Adipose tissue (tissue), 3 donors: ENCODE measurements around the gene PRAMEF20. TPM values are rescaled to one million over a fixed set of nuclear protein-coding genes. Genes with fewer than 3 reads are reported as not detected.

ENCODE experiments used
- H3K27ac ChIP-seq: one replicate; pipeline ENCODE4 v1.5.1; 2013; ENCODE audit warnings: low read depth, low read length
- WGBS, 3 donors: extraction: QIAGEN DNeasy Blood & Tissue Kit; methylation state at CpG; one replicate each; pipeline ENCODE4 v1.1.7; 2013; 5-methylcytosine and 5-hydroxymethylcytosine counted together
- polyA plus RNA-seq, 3 donors: library from polyadenylated mRNA; stranded (reverse); fragments of 200-250 nt; gene quantifications; one replicate each; pipeline ENCODE4 v1.2.3, GENCODE V29; 2013
- donor health status: healthy with polysubstance abuse.
- donor health status: Bipolar disorder and iron deficiency.
- donor health status: healthy.

The PRAMEF20 gene
- polyA plus RNA-seq, 3 donors = not detected

DNA sequence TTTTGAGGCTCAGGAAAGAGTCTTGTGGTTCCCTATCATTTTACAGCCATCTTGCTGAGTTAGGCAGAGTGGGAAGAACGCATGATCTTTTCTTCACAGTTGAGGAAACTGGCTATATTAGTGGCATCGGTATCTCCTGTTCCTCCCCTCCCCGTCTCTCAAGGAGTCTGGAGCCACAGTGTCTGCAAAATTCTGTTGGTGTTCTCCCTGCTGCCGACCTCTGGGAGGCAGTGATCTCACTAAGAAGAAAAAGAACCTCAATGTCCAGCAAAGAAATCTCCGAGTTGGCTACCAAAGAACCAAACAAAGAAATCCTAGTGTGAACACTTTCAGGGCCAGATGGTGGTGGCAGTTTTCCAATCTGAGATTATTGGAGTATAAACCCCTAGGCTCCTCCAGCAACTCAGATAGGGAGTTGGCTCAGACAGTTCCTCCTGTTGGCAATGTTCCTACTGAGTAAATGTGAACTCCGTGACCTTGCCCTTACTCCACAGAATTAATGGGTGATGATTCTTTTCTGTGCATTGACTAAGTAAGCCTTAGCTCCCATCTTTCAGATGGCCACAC lies 41.2 kb downstream of the PRAMEF20 start:
- no peak overlapping the region for H3K27ac ChIP-seq
- 47 to 57% (median 56%) methylated on average over 6 of the region's 6 CpGs for WGBS, 3 donors

DNA sequence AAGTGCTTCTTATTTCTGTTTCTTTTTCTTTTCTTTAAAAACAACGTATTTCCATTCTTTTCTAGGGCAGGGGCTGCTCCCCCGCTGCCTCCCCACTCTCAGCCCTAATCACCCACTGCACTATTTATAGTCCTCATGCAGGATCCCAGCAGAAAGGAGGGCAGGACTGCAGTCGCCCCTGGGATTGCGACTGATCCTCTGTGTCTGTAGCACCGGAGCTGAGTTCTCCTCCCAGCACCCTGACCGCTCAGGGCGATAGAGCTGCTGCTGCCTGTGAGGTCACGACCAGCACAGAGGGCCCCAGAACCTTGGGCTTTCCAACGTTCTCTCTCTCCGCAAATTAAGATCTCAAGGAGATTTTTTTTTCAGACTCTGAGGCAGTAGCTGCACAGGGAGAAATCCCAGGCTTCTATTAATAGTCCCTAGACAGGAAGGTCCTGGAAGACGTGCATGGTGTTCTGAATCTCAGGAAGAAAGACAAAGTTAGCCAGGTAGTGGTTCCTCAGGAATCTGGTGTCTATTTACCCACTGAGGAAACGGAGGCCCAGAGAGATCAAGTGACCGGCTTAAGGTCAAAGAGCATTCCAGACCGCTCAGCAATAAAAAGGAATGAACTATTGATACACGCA lies 46.8 kb downstream of the PRAMEF20 start:
- H3K27ac ChIP-seq = no peak overlapping the region
- WGBS, 3 donors = 47 to 72% (median 59%) methylated on average over 15 of the region's 15 CpGs

DNA sequence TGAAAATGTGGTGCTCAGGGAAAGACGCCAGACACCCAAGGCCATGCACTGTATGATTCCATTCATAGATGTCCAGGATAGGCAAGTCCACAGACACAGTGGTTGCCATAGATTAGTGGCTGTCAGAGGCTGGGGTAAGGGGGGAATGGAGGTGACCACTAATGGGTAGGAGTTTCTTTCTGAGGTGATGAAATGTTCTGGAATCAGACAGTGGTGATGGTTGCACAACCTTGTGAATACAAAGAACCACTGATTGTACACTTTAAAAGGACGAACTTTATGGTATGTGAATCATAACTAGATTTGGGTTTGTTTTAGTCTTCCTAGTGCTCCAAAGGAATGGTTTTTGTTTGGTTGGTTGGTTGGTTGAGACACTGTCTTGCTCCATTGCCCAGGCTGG lies 51.7 kb downstream of the PRAMEF20 start:
- H3K27ac ChIP-seq = no peak overlapping the region
- WGBS, 3 donors = 57 to 86% (median 69%) methylated on average over 2 of the region's 2 CpGs

DNA sequence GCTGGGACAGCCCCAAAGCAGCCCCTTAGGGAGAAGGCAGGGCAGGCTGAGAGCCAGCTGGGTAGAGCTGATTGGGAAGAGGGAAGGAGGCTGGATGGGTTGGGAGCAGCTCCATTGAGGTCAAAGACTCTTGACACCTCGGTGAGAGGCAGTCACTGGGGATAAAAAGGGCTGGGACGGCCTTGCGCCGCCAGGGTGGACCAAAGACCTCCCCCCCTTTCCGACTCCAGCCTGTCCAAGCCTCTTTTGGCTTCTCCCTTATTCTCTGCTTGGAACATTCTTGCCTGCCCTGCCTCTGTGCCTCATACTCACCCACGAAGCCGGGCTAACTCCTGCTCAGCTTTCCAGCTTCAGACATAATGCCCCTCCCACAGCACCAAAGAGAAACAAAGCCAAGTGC lies 52.4 kb downstream of the PRAMEF20 start:
- 40 to 62% (median 58%) methylated on average over 7 of the region's 7 CpGs for WGBS, 3 donors
- H3K27ac ChIP-seq = no peak overlapping the region

GRCh38 chr1:13465515-13465914 lies 55.3 kb downstream of the PRAMEF20 start:
- no peak overlapping the region for H3K27ac ChIP-seq
- WGBS, 3 donors = 44 to 65% (median 60%) methylated on average over 1 of the region's 1 CpG

GRCh38 chr1:13469343-13469742 lies 59.1 kb downstream of the PRAMEF20 start:
- no peak overlapping the region for H3K27ac ChIP-seq
- WGBS, 3 donors = 13 to 40% (median 30%) methylated on average over 5 of the region's 5 CpGs

Other genes starting within 250 kb of the PRAMEF20 start
- not detected for gene HNRNPCL4, start 244.8 kb upstream of the PRAMEF20 start, polyA plus RNA-seq
- gene PRAMEF9, start 238.6 kb upstream of the PRAMEF20 start, polyA plus RNA-seq = not detected
- not detected for gene PRAMEF13, start 209.0 kb upstream of the PRAMEF20 start, polyA plus RNA-seq
- gene PRAMEF18, start 184.3 kb upstream of the PRAMEF20 start, polyA plus RNA-seq = not detected
- gene PRAMEF5, start 156.3 kb upstream of the PRAMEF20 start, polyA plus RNA-seq = not detected
- gene PRAMEF8, start 125.3 kb upstream of the PRAMEF20 start, polyA plus RNA-seq = not detected
- not detected for gene PRAMEF33, start 106.9 kb upstream of the PRAMEF20 start, polyA plus RNA-seq
- not detected for gene PRAMEF15, start 94.9 kb upstream of the PRAMEF20 start, polyA plus RNA-seq
- not detected for gene PRAMEF14, start 63.3 kb upstream of the PRAMEF20 start, polyA plus RNA-seq
- gene PRAMEF19, start 38.5 kb upstream of the PRAMEF20 start, polyA plus RNA-seq = under 1 TPM in 1 of 3 donors, not detected in 2; 0.22 TPM
- not detected for gene PRAMEF17, start 20.8 kb upstream of the PRAMEF20 start, polyA plus RNA-seq
- gene LRRC38, start 103.6 kb downstream of the PRAMEF20 start, polyA plus RNA-seq = under 1 TPM in 2 of 3 donors, not detected in 1; 0.04 to 0.22 TPM
- 10 to 100 TPM in 2 of 3 donors, 1 to 10 TPM in 1; 5.8 to 63.7 (median 38.8) TPM for gene PDPN, start 173.4 kb downstream of the PRAMEF20 start, polyA plus RNA-seq